PC-3 (cell line): ENCODE data around the gene SCGN. TPM values are rescaled to one million over a fixed set of nuclear protein-coding genes. Genes with fewer than 3 reads are reported as not detected.
A peak's percentile ranks its signal among the peaks of the same experiment; 100 is the strongest.

Experiments used
- ATAC-seq: fragments of 200-7000 bp; cut with Tn5 transposase; 2 replicates; pipeline ENCODE4 v1.9.1; 2020; ENCODE audit warnings: mild to moderate bottlenecking, moderate library complexity
- BruUV-seq: library from RNA; stranded (reverse); fragments of 400-500 nt; replicated peaks from 2 replicates; lab custom pipeline; 2021; lab: Mats Ljungman, UMichigan
- CTCF ChIA-PET: fragments of 300-600 bp; sonication (Branson Sonifier 250); formaldehyde crosslinking; loops from one replicate; lab custom pipeline; 2022; ENCODE audit warnings: antibody characterized with exemption; lab: Charles Lee
- POLR2A ChIA-PET: fragments of 300-600 bp; sonication (Branson Sonifier 250); formaldehyde crosslinking; loops from one replicate; lab custom pipeline; 2022; ENCODE audit warnings: antibody characterized with exemption; ENCODE audit not compliant: unreplicated experiment; lab: Charles Lee
- DNase-seq: peaks from one replicate; pipeline ENCODE4 v3.0.0-alpha.2; 2015
- H2AFZ ChIP-seq: fragments of 300-600 bp; sonication (generic); 2 replicates; pipeline ENCODE4 v1.6.0; 2016; ENCODE audit warnings: antibody characterized with exemption, low read length
- H3F3A ChIP-seq: fragments of 300-600 bp; sonication (generic); one replicate; pipeline ENCODE4 v1.6.0; 2017; ENCODE audit warnings: antibody characterized with exemption, low read length, control low read depth, mild to moderate bottlenecking; ENCODE audit not compliant: unreplicated experiment
- H3K27ac ChIP-seq: fragments of 300-600 bp; sonication (generic); 2 replicates; pipeline ENCODE4 v1.5.1; 2016; ENCODE audit warnings: mild to moderate bottlenecking, low read length
- H3K27me3 ChIP-seq: fragments of 300-600 bp; sonication (generic); 2 replicates; pipeline ENCODE4 v1.6.1; 2016; ENCODE audit warnings: low read length, mixed read lengths
- H3K36me3 ChIP-seq: fragments of 300-600 bp; sonication (generic); 2 replicates; pipeline ENCODE4 v1.6.1; 2016; ENCODE audit warnings: low read depth, mixed run types, low read length, mixed read lengths
- H3K4me1 ChIP-seq: fragments of 300-600 bp; sonication (generic); 2 replicates; pipeline ENCODE4 v1.5.1; 2016; ENCODE audit warnings: low read length; ENCODE audit not compliant: insufficient read depth
- H3K4me2 ChIP-seq: fragments of 300-600 bp; sonication (generic); 2 replicates; pipeline ENCODE4 v1.6.0; 2016; ENCODE audit warnings: low read length
- H3K4me3 ChIP-seq: fragments of 300-600 bp; sonication (generic); 2 replicates; pipeline ENCODE4 v1.5.1; 2016; ENCODE audit warnings: mild to moderate bottlenecking, low read length, mixed read lengths
- H3K79me2 ChIP-seq: fragments of 300-600 bp; sonication (generic); 2 replicates; pipeline ENCODE4 v1.6.1; 2017; ENCODE audit warnings: low read length, mixed read lengths
- H3K9ac ChIP-seq: fragments of 300-600 bp; sonication (generic); 2 replicates; pipeline ENCODE4 v1.6.0; 2016; ENCODE audit warnings: mild to moderate bottlenecking, low read length
- H3K9me2 ChIP-seq: fragments of 300-600 bp; sonication (generic); replicated peaks from 2 replicates; pipeline ENCODE4 v1.6.1; 2016; ENCODE audit warnings: mixed run types, low read length, mixed read lengths
- H3K9me3 ChIP-seq: fragments of 300-600 bp; sonication (generic); 2 replicates; pipeline ENCODE4 v1.6.1; 2016; ENCODE audit warnings: low read length, mixed read lengths
- H4K20me1 ChIP-seq: fragments of 300-600 bp; sonication (generic); 2 replicates; pipeline ENCODE4 v1.6.1; 2016; ENCODE audit warnings: low read length, mixed read lengths
- EZH2 ChIP-seq: fragments of 300-600 bp; sonication (generic); IDR thresholded peaks from one replicate; pipeline ENCODE4 v1.6.1; 2017; ENCODE audit warnings: antibody characterized with exemption, mild to moderate bottlenecking, low read length; ENCODE audit not compliant: unreplicated experiment
- EZH2phosphoT487 ChIP-seq: fragments of 300-600 bp; sonication (generic); IDR thresholded peaks from 2 replicates; pipeline ENCODE4 v1.6.1; 2018; ENCODE audit warnings: mild to moderate bottlenecking, antibody characterized with exemption, low read length, borderline replicate concordance
- intact Hi-C: fragments of 100-400 bp; cut with micrococcal nuclease; formaldehyde crosslinking; loops from 2 replicates; pipeline ENCODE4 v1.9.0; 2023
- total RNA-seq: library from RNA; depleted of rRNA; stranded (reverse); fragments of >200 nt; gene quantifications from 2 replicates; pipeline ENCODE4 v1.2.3, GENCODE V29; 2014
- TF ChIP-seq, protein P1 (sequence below): fragments of 300-600 bp; sonication (generic); conservative IDR thresholded peaks from 2 replicates; pipeline ENCODE4 v1.5.1; 2017; ENCODE audit warnings: antibody characterized with exemption, low read depth, mild to moderate bottlenecking, low read length

The SCGN gene
- total RNA-seq, 1 experiment from 2014 or later: not detected

DNA sequence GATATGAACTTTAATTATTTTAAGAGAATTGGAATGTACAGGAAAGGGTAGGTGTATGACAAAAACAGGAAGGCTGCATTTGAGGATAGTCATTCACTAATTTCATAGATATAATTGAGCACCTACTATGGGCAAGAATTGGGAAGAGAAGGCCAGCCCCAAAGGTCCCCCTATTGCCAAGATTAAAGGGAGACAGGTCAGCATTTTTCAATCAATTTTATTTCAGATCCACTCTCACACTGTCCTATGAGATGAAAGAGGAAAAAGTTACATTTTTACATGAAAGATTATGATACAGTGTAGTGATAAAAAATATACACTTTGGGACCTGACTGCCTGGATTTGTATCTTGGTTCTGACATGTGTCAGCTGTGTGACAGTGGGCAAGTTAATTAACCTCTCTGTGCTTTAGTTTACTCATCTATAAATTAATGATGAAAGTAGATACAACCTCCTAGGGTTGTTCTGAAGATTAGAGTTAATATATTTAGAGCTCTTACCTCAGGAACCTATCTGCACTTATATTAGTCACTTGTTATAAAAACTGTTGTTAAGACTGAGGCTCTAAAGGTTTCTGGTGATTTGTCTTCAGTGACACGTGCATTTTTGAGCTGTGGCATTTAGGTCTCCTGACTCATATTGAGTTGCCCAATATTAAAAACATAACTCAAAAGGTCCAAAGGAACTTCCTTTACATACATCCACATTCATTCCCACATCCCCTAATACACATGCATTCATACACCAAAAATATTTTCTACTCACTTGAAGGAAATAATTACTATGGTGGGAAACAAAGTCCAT is 45.7 kb downstream of the SCGN start:
- intact Hi-C loops: no loop called here
- no TSS peak for BruUV-seq
- ChIA-PET CTCF (no interaction called here), POLR2A (no interaction called here)
- Histone ChIP-seq H3K4me1 (0 out of 2 replicates have a peak, but pooled peaks cover 4% of the 10 kb centered on the region), H3K27ac (no peak overlapping the region), H3K9ac (no peak overlapping the region), H3K4me3 (no peak overlapping the region), H3F3A (no peaks in the 10 kb centered on the region), H4K20me1 (no peaks in the 10 kb centered on the region), H3K27me3 (peaks cover 37% of the 10 kb centered on the region; the same call in 1 of the 2 replicates), H3K79me2 (no peaks in the 10 kb centered on the region), H3K9me3 (no peaks in the 10 kb centered on the region), H2AFZ (no peak overlapping the region), H3K9me2 (no peaks in the 10 kb centered on the region), H3K4me2 (no peak overlapping the region), H3K36me3 (no peaks in the 10 kb centered on the region)
- TF ChIP-seq EZH2phosphoT487 (no peak), EZH2 (no peak)
- TF ChIP-seq, protein P1, sequence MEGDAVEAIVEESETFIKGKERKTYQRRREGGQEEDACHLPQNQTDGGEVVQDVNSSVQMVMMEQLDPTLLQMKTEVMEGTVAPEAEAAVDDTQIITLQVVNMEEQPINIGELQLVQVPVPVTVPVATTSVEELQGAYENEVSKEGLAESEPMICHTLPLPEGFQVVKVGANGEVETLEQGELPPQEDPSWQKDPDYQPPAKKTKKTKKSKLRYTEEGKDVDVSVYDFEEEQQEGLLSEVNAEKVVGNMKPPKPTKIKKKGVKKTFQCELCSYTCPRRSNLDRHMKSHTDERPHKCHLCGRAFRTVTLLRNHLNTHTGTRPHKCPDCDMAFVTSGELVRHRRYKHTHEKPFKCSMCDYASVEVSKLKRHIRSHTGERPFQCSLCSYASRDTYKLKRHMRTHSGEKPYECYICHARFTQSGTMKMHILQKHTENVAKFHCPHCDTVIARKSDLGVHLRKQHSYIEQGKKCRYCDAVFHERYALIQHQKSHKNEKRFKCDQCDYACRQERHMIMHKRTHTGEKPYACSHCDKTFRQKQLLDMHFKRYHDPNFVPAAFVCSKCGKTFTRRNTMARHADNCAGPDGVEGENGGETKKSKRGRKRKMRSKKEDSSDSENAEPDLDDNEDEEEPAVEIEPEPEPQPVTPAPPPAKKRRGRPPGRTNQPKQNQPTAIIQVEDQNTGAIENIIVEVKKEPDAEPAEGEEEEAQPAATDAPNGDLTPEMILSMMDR: no peak
- peak; percentile 7 for DNase-seq
- no peak for ATAC-seq

DNA sequence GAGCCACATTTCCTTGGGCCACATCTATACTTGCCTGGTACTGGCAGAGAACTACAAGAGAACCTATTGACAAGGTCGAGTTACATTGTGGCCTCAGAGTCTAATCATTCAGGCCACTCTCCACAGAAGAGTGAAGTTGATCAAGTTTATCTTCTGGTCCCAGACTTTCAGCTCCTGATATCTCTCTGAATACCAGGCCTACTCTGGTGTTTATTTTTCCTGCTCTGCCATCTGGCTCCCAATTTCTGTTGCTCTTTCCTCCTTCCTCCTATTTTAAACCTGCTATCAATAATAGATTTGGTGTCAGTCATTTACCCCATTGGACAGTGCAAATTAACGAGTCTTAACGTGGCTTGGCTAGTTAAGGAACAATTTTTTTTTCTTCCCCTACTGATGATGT is 46.6 kb downstream of the SCGN start:
- Histone ChIP-seq H3K4me3 (no peak overlapping the region), H3K4me2 (no peak overlapping the region), H3K9me3 (no peaks in the 10 kb centered on the region), H4K20me1 (no peaks in the 10 kb centered on the region), H3K9me2 (no peaks in the 10 kb centered on the region), H3K4me1 (0 out of 2 replicates have a peak, but pooled peaks cover 4% of the 10 kb centered on the region), H3F3A (no peaks in the 10 kb centered on the region), H3K36me3 (no peaks in the 10 kb centered on the region), H3K9ac (no peak overlapping the region), H3K27me3 (peaks cover 35% of the 10 kb centered on the region; the same call in 1 of the 2 replicates), H3K79me2 (no peaks in the 10 kb centered on the region), H3K27ac (no peak overlapping the region), H2AFZ (no peak overlapping the region)
- BruUV-seq: no TSS peak
- TF ChIP-seq EZH2phosphoT487 (no peak), EZH2 (no peak)
- TF ChIP-seq, protein P1: no peak
- DNase-seq: no peak
- CTCF ChIA-PET: no interaction called here
- ATAC-seq: no peak
- intact Hi-C loops: no loop called here
- POLR2A ChIA-PET: no interaction called here

GRCh38 chr6:25699649-25700048 is 47.6 kb downstream of the SCGN start:
- H3K36me3 ChIP-seq: no peaks in the 10 kb centered on the region
- no peak overlapping the region for H3K27ac ChIP-seq
- no peak for DNase-seq
- no peak overlapping the region for H3K9ac ChIP-seq
- no peaks in the 10 kb centered on the region for H3K79me2 ChIP-seq
- intact Hi-C loops: no loop called here
- H2AFZ ChIP-seq: no peak overlapping the region
- H3K9me2 ChIP-seq: no peaks in the 10 kb centered on the region
- TF ChIP-seq, protein P1: no peak
- TF ChIP-seq EZH2 (no peak), EZH2phosphoT487 (no peak)
- no TSS peak for BruUV-seq
- peaks cover 37% of the 10 kb centered on the region for H3K27me3 ChIP-seq
- no peak for ATAC-seq
- ChIA-PET CTCF (no interaction called here), POLR2A (no interaction called here)
- H3K4me3 ChIP-seq: no peak overlapping the region
- no peaks in the 10 kb centered on the region for H3K9me3 ChIP-seq
- H3K4me2 ChIP-seq: no peak overlapping the region
- H3F3A ChIP-seq: no peaks in the 10 kb centered on the region
- no peaks in the 10 kb centered on the region for H4K20me1 ChIP-seq
- H3K4me1 ChIP-seq: 0 out of 2 replicates have a peak, but pooled peaks cover 1% of the 10 kb centered on the region
